Cardiac muscle cell (in vitro differentiated cells and primary cell): ENCODE results near the gene PSME1. TPM values are rescaled to one million over a fixed set of nuclear protein-coding genes. Genes with fewer than 3 reads are reported as not detected.

Experiments used
- DNase-seq, 2 donors: peaks; one replicate each; pipeline versions ENCODE4 v3.0.0 to v3.0.0-alpha.2; 2010 to 2017; ENCODE audit warnings: low read depth in 1 of 2, low spot score in 1 of 2
- H3K27ac ChIP-seq: fragments of 200-600 bp; sonication (generic); 2 replicates; pipeline ENCODE4 v1.5.1; 2016
- H3K27me3 ChIP-seq: fragments of 200-600 bp; sonication (generic); 2 replicates; pipeline ENCODE4 v1.6.0; 2016; ENCODE audit warnings: control low read depth
- H3K36me3 ChIP-seq: fragments of 200-600 bp; sonication (generic); 2 replicates; pipeline ENCODE4 v1.5.1; 2016; ENCODE audit warnings: control low read depth
- H3K4me1 ChIP-seq: fragments of 200-600 bp; sonication (generic); 2 replicates; pipeline ENCODE4 v1.8.1; 2017; ENCODE audit warnings: low read depth, mild to moderate bottlenecking, mixed run types
- H3K4me3 ChIP-seq: fragments of 200-600 bp; sonication (generic); 2 replicates; pipeline ENCODE4 v1.5.1; 2016; ENCODE audit warnings: mild to moderate bottlenecking
- H3K9me3 ChIP-seq: fragments of 200-600 bp; sonication (generic); 2 replicates; pipeline ENCODE4 v1.5.1; 2017; ENCODE audit warnings: low read depth, mild to moderate bottlenecking, control low read depth
- CTCF ChIP-seq: IDR thresholded peaks from 2 replicates; pipeline ENCODE4 v1.5.1; 2012; ENCODE audit warnings: low read depth, mild to moderate bottlenecking, low read length
- polyA plus RNA-seq: library from polyadenylated mRNA; unstranded; fragments of >200 nt; fragmentation: Nextera tagmentation; extraction: Ambion mirVana; gene quantifications from 2 replicates; pipeline ENCODE4 v1.2.1, GENCODE V29; 2016
- total RNA-seq: library from RNA; depleted of rRNA; stranded (reverse); fragments of >200 nt; gene quantifications from 2 replicates; pipeline ENCODE4 v1.2.3, GENCODE V29; 2016

Gene PSME1
- 211 and 238 TPM in 2 replicates for total RNA-seq
- 383 and 492 TPM in 2 replicates for polyA plus RNA-seq

- Histone ChIP-seq H3K27ac (peak within 1 kb of the TSS; percentile 69), H3K4me1 (peaks cover 31% of the 10 kb centered on the region), H3K27me3 (no peaks in the 10 kb centered on the region), H3K4me3 (peak within 1 kb of the TSS; percentile 63), H3K9me3 (no peaks in the 10 kb centered on the region), H3K36me3 (peaks cover 15% of the 10 kb centered on the region)
- TF ChIP-seq CTCF = no peak
- peak; percentile 91 to 96 for DNase-seq
Measured at GRCh38 chr14:24135834-24136683, at the start of gene PSME1. TSS of gene PSME1 (plus strand) at chr14:24136194. CDS start at chr14:24136263, 69 bp downstream.

- H3K4me3 ChIP-seq = no peak overlapping the region
- DNase-seq = no peak
- TF ChIP-seq CTCF = no peak
- H3K27ac ChIP-seq = no peak overlapping the region
- H3K27me3 ChIP-seq = peaks cover 13% of the 10 kb centered on the region
- H3K36me3 ChIP-seq = no peaks in the 10 kb centered on the region
- no peaks in the 10 kb centered on the region for H3K4me1 ChIP-seq
- no peaks in the 10 kb centered on the region for H3K9me3 ChIP-seq
Measured at GRCh38 chr14:24087004-24087403, 49.0 kb upstream of the PSME1 start.

DNA sequence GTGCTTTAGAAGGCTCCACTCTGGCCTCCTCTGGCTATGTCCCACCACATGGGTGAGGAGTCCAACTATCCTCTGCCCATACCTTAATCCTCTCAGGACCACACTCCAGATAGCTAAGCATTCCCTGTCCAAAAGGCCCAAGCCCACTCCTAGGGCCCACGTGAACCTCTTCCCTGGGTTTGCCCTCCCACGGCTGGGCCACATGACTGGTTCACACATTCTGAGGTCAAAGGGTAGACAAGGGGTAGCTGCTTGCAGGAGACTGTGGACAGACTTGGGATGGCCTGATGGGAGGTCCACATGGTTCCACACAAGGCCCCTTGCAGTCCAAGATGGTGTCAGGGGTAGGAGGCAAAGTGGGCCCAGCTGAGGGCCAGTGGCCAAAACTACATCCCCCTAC lies 47.9 kb upstream of the PSME1 start:
- no peak overlapping the region for H3K4me3 ChIP-seq
- no peaks in the 10 kb centered on the region for H3K4me1 ChIP-seq
- TF ChIP-seq CTCF = no peak
- no peak for DNase-seq
- H3K27me3 ChIP-seq = peaks cover 2% of the 10 kb centered on the region
- no peaks in the 10 kb centered on the region for H3K9me3 ChIP-seq
- no peaks in the 10 kb centered on the region for H3K36me3 ChIP-seq
- H3K27ac ChIP-seq = no peak overlapping the region

DNA sequence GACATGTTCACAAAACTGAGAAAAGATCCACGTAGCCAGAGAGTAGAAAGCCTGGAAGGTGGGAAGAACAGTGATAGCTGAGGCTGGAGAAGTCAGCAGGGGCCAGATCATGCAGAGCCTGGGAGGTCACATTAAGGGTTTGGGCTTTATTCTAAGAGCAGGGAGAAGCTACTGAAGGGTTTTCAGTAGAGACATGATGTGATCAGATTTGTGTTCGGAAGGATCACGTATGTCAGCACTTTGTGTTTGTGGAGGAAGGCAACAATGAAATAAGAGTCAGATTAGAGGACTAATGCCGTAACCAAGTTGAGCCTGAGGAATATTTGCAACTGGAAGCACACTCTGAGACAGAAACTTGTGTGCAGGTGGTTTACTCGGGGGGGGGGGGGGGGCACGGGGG lies 46.1 kb upstream of the PSME1 start:
- no peak for DNase-seq

GRCh38 chr14:24092110-24092504 lies 43.9 kb upstream of the PSME1 start:
- no peak overlapping the region for H3K4me3 ChIP-seq
- no peaks in the 10 kb centered on the region for H3K36me3 ChIP-seq
- no peaks in the 10 kb centered on the region for H3K27me3 ChIP-seq
- no peak overlapping the region for H3K27ac ChIP-seq
- H3K4me1 ChIP-seq = peaks cover 7% of the 10 kb centered on the region
- no peak for TF ChIP-seq CTCF
- H3K9me3 ChIP-seq = no peaks in the 10 kb centered on the region
- DNase-seq = no peak

More for the DNA sequence above, 46.1 kb upstream of the PSME1 start:
- Histone ChIP-seq H3K9me3 (no peaks in the 10 kb centered on the region), H3K36me3 (no peaks in the 10 kb centered on the region), H3K4me1 (peaks cover under 1% of the 10 kb centered on the region), H3K27ac (no peak overlapping the region), H3K4me3 (no peak overlapping the region), H3K27me3 (no peaks in the 10 kb centered on the region)
- no peak for TF ChIP-seq CTCF
